Transverse colon (tissue), 4 donors: ENCODE data around the gene MYO18B. TPM values are rescaled to one million over a fixed set of nuclear protein-coding genes. Genes with fewer than 3 reads are reported as not detected.

Experiments
- DNase-seq: peaks from one replicate; pipeline ENCODE4 v3.0.0-alpha.2; 2019
- H3K27ac ChIP-seq, 4 donors: fragments of 200-600 bp; sonication (generic); 2 replicates each; pipeline ENCODE4 v1.5.1; 2016 to 2018; ENCODE audit warnings: inconsistent platforms in 4 of 4
- H3K27me3 ChIP-seq: fragments of 200-600 bp; sonication (generic); 2 replicates; pipeline ENCODE4 v1.5.1; 2017; ENCODE audit warnings: inconsistent platforms
- H3K36me3 ChIP-seq, 4 donors: fragments of 200-600 bp; sonication (generic); 2 replicates each; pipeline ENCODE4 v1.5.1; 2017 to 2019; ENCODE audit warnings: inconsistent platforms in 4 of 4
- H3K4me1 ChIP-seq, 4 donors: fragments of 200-600 bp; sonication (generic); 2 replicates each; pipeline ENCODE4 v1.5.1; 2017 to 2020; ENCODE audit warnings: inconsistent platforms in 4 of 4
- H3K4me3 ChIP-seq, 4 donors: fragments of 200-600 bp; sonication (generic); 1 replicate in 1 of 4; 2 replicates in 3 of 4; pipeline versions ENCODE4 v1.5.1 to v1.6.1; 2017 to 2019; ENCODE audit warnings: inconsistent platforms in 4 of 4
- H3K9me3 ChIP-seq, 2 donors: fragments of 200-600 bp; sonication (generic); 2 replicates each; pipeline ENCODE4 v1.5.1; 2017 to 2019; ENCODE audit warnings: inconsistent platforms in 2 of 2
- CTCF ChIP-seq, 5 experiments: fragments of 200-600 bp in 3 of 5; fragments of 450-650 bp in 2 of 5; sonication (generic) in 3 of 5; IDR thresholded peaks; 1 replicate in 2 of 5; 2 replicates in 3 of 5; pipeline ENCODE4 v1.5.1; 2016 to 2017; ENCODE audit warnings: antibody characterized with exemption in 5 of 5, inconsistent platforms in 3 of 5, mild to moderate bottlenecking in 2 of 5, moderate library complexity in 1 of 5
- EP300 ChIP-seq: sonication (generic); formaldehyde crosslinking; IDR thresholded peaks from one replicate; pipeline ENCODE4 v1.6.1; 2017; ENCODE audit warnings: antibody characterized with exemption, low read depth
- POLR2A ChIP-seq: fragments of 450-650 bp; IDR thresholded peaks from one replicate; pipeline ENCODE4 v1.6.1; 2016; ENCODE audit warnings: antibody characterized with exemption, mild to moderate bottlenecking, moderate library complexity
- POLR2AphosphoS5 ChIP-seq, 3 donors: sonication (generic); formaldehyde crosslinking; IDR thresholded peaks; one replicate each; pipeline ENCODE4 v1.6.1; 2016; ENCODE audit warnings: antibody characterized with exemption in 3 of 3
- WGBS, 2 donors: methylation state at CpG; one replicate each; pipeline ENCODE4 v1.1.5; 2018; ENCODE audit warnings: low coverage in 1 of 2; 5-methylcytosine and 5-hydroxymethylcytosine counted together
- in situ Hi-C, 4 donors: fragments of 200-750 bp; cut with MboI; loops; one replicate each; pipeline versions ENCODE4 v1.15.0 to v1.15.1; 2017; ENCODE audit warnings: low sequenced_read_pairs in 3 of 4, low pct_ligation_motif_present in 1 of 4, low pct_unique_long_range_greater_than_20kb in 1 of 4
- intact Hi-C: fragments of 100-400 bp; cut with DNase I; formaldehyde crosslinking; loops from one replicate; pipeline ENCODE4 v1.15.1; 2023; ENCODE audit warnings: low total_unique reads
- total RNA-seq, 4 donors: library from RNA; depleted of rRNA; stranded (reverse); fragments of >200 nt; gene quantifications; one replicate each; pipeline ENCODE4 v1.1.0, GENCODE V29; 2016

Gene MYO18B
- total RNA-seq, 4 donors from 2014 or later = 0.27 TPM; not detected in 3

GRCh38 chr22:25786165-25786564 is 44.2 kb downstream of the MYO18B start:
- H3K27me3 ChIP-seq = no peaks in the 10 kb centered on the region
- intact Hi-C loops (no loop called here), in situ Hi-C loops (loop anchor here in 2 of 4 donors (25.0 kb wide), 1 partner anchor 551 kb away; no protein-coding TSS in a partner anchor)
- H3K4me1 ChIP-seq = no peaks in the 10 kb centered on the region
- no peaks in the 10 kb centered on the region for H3K9me3 ChIP-seq
- no peaks in the 10 kb centered on the region for H3K36me3 ChIP-seq
- WGBS, 2 donors = 91 to 100% methylated on average over 1 of the region's 1 CpG
- no peak overlapping the region for H3K4me3 ChIP-seq
- no peak overlapping the region for H3K27ac ChIP-seq
- no peak for TF ChIP-seq CTCF (IDR thresholded peaks at IDR 0.05)
- no peak for TF ChIP-seq POLR2A
- TF ChIP-seq EP300 = no peak
- TF ChIP-seq POLR2AphosphoS5 (IDR thresholded peaks at IDR 0.05) = no peak
- DNase-seq = no peak

GRCh38 chr22:25791556-25791955 is 49.6 kb downstream of the MYO18B start:
- no peaks in the 10 kb centered on the region for H3K9me3 ChIP-seq
- intact Hi-C loops (no loop called here), in situ Hi-C loops (loop anchor here in 2 of 4 donors (25.0 kb wide), 1 partner anchor 546 kb away; no protein-coding TSS in a partner anchor)
- TF ChIP-seq CTCF (IDR thresholded peaks at IDR 0.05) = no peak
- no peak for TF ChIP-seq EP300
- no peak for TF ChIP-seq POLR2AphosphoS5 (IDR thresholded peaks at IDR 0.05)
- TF ChIP-seq POLR2A = no peak
- H3K4me3 ChIP-seq = no peak overlapping the region
- no peak overlapping the region for H3K27ac ChIP-seq
- no peak for DNase-seq
- H3K4me1 ChIP-seq = no peaks in the 10 kb centered on the region
- no peaks in the 10 kb centered on the region for H3K27me3 ChIP-seq
- WGBS, 2 donors = 42% methylated on average over 5 of the region's 5 CpGs
- H3K36me3 ChIP-seq = no peaks in the 10 kb centered on the region

- H3K27me3 ChIP-seq = peaks cover 9% of the 10 kb centered on the region
- no peaks in the 10 kb centered on the region for H3K36me3 ChIP-seq
- in situ Hi-C loops (loop anchor here in 2 of 4 donors (25.0 kb wide), 1 partner anchor 542 kb away; no protein-coding TSS in a partner anchor), intact Hi-C loops (no loop called here)
- H3K27ac ChIP-seq = no peak overlapping the region
- no peaks in the 10 kb centered on the region for H3K9me3 ChIP-seq
- H3K4me3 ChIP-seq = no peak overlapping the region
- DNase-seq = no peak
- 48 to 69% methylated on average over 4 to 5 of the region's 5 CpGs for WGBS, 2 donors
- no peak for TF ChIP-seq EP300
- no peaks in the 10 kb centered on the region for H3K4me1 ChIP-seq
Observed at GRCh38 chr22:25795478-25795877, 53.5 kb downstream of the MYO18B start.

GRCh38 chr22:25797498-25798290 is 55.7 kb downstream of the MYO18B start:
- in situ Hi-C loops = loop anchor here in 2 of 4 donors (25.0 kb wide), 1 partner anchor 540 kb away; no protein-coding TSS in a partner anchor
- intact Hi-C loops = no loop called here
- Histone ChIP-seq H3K4me3 (no peak overlapping the region), H3K36me3 (no peaks in the 10 kb centered on the region), H3K4me1 (no peaks in the 10 kb centered on the region), H3K27ac (no peak overlapping the region), H3K9me3 (no peaks in the 10 kb centered on the region), H3K27me3 (peaks cover 11% of the 10 kb centered on the region)
- DNase-seq = no peak
- TF ChIP-seq POLR2AphosphoS5 (IDR thresholded peaks at IDR 0.05) (no peak), CTCF (IDR thresholded peaks at IDR 0.05) (no peak), EP300 (no peak), POLR2A (no peak)
- 16 to 45% methylated on average over 11 to 20 of the region's 22 CpGs for WGBS, 2 donors
